ENCODE data around the gene CLEC18B.

Gene CLEC18B

DNA sequence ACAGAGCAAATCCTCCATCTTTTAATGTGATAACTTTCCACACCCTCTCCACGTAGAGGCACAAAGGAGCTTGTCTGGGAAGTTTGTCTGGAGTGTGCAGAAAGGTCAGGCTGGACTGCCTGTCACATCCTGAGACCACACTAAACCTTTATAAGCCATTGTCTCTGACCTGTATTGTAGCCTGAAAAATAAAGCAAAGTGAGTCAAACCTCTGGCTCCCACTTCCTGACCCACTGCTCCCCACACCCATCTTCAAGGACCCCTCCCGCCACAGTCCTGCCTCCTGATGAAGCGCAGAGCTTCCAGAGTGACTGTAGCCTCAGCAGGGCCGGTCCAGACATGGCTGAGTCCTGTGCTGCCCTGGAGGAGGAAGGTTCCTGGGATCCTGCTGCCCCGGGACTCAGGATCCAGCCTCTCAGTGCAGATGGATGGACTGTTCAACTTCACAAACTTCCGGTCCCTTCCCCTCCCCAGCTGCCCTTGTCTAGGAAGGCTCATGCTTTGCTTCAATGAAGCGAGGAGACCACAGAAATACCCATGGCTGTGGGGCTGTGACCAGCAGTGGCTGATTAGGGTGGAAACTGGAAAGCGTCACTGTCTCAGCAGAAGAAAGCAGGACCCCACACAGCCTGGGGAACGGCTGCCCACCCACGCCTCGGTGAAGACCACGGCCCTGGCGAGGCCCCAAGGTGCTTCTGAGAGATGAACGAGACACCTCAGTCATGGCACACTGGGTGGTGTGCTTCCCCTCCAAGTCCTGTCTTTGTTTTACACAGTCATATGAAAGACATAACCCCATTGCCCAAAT, 30.9 kb upstream of the CLEC18B start:
- TF ChIP-seq GATA2 (IDR thresholded peaks at IDR 0.05; ENCODE audit: low read depth, low read length) (no peak), GATA3 (IDR thresholded peaks at IDR 0.05; ENCODE audit: low read depth, low read length) (no peak)

DNA sequence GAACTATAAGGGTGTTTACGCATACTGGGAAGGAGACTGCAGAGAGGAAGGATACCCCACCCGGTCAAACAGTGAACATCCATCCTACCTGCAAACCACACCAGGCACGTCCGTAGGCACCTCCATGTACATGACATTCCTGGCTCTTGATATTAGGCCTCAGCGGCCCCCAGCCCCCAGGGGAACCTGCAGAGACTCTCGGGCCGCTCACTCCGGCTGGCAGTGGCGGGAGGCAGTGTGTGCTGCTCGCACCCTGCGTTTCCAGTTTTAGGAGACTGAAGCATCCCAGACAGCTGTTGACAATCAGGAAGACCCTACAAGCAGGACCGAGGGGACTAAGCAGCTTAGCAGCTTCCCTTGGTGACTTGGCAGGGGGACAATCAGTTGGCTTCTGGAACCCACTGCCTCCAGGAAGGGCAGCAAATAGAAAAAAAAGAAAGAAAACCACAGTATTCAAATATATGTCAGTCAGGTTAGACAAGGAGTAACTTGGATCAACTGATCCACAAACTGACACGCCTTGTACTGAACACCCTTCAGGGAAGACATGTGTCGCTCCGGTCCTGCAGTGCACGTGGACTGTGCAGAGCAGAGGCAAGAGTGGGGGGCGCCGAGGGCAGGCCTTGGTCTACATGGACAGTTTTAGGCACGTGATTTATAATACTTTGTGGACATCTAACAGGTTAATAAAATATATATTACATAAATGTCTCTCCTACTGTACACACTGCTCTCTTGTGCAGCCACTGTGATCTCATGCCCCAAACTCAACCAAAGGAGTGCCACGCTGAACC, 29.9 kb upstream of the CLEC18B start:
- TF ChIP-seq GATA3 (IDR thresholded peaks at IDR 0.05; ENCODE audit: low read depth, low read length) (no peak), GATA2 (IDR thresholded peaks at IDR 0.05; ENCODE audit: low read depth, low read length) (no peak)

DNA sequence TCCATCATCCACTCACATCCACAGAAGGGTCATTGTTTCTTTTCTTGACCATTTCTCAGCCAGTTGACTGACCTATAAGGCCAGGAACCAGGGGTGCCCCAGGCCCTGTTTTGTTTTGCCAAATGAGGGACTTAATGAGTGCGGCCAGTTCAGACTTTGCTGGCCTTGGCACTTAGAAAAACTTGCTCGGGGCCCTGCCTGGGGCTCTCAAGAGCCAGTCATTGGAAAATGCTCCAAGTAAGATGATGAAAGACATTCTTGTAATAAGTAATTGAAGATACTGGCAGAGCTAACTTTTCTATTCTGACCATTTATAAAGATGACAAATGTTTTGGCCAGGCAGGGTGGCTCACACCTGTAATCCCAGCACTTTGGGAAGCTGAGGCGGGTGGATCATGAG, 29.0 kb upstream of the CLEC18B start:
- TF ChIP-seq GATA2 (IDR thresholded peaks at IDR 0.05; ENCODE audit: low read depth, low read length) (no peak), GATA3 (IDR thresholded peaks at IDR 0.05; ENCODE audit: low read depth, low read length) (no peak)

GRCh38 chr16:74449470-74449869, 28.2 kb upstream of the CLEC18B start:
- TF ChIP-seq GATA2 (IDR thresholded peaks at IDR 0.05; ENCODE audit: low read depth, low read length), result no peak

- TF ChIP-seq GATA2 (IDR thresholded peaks at IDR 0.05; ENCODE audit: low read depth, low read length), result no peak
- no peak for TF ChIP-seq GATA3 (IDR thresholded peaks at IDR 0.05; ENCODE audit: low read depth, low read length)
These were observed 27.7 kb upstream of the CLEC18B start for GRCh38 chr16:74448990-74449389.

- no peak for TF ChIP-seq GATA3 (IDR thresholded peaks at IDR 0.05; ENCODE audit: low read depth, low read length)
- TF ChIP-seq GATA2 (IDR thresholded peaks at IDR 0.05; ENCODE audit: low read depth, low read length), result no peak
These were observed 26.3 kb upstream of the CLEC18B start for GRCh38 chr16:74447578-74447977.

- TF ChIP-seq GATA2 (IDR thresholded peaks at IDR 0.05; ENCODE audit: low read depth, low read length) (no peak), GATA3 (IDR thresholded peaks at IDR 0.05; ENCODE audit: low read depth, low read length) (no peak)
These were observed 25.6 kb upstream of the CLEC18B start for GRCh38 chr16:74446866-74447265.

- no peak for TF ChIP-seq GATA3 (IDR thresholded peaks at IDR 0.05; ENCODE audit: low read depth, low read length)
- no peak for TF ChIP-seq GATA2 (IDR thresholded peaks at IDR 0.05; ENCODE audit: low read depth, low read length)
These were observed 18.4 kb upstream of the CLEC18B start for GRCh38 chr16:74439685-74440084.

GRCh38 chr16:74438492-74438979, 17.3 kb upstream of the CLEC18B start:
- no peak for TF ChIP-seq GATA3 (IDR thresholded peaks at IDR 0.05; ENCODE audit: low read depth, low read length)
- TF ChIP-seq GATA2 (IDR thresholded peaks at IDR 0.05; ENCODE audit: low read depth, low read length), result no peak

DNA sequence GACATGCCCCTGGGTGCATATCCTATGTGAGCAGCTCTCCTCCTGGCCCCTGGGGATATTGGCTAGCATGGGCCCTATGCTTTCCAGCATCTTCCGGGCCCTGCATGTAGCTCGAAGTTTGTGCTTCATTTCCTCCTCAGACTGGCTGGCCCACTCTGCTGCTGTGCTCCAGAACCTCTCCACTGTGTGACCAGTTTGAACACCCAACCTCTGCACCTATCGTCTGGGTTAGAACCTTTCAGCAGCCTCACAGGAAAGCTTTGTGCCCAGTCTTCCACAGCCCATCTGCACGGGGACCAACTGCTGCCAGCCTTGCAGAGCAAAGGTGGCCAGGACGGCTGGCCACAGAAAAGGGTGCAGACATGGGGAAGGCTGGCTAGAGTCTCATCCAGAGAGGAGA, 10.2 kb upstream of the CLEC18B start:
- TF ChIP-seq GATA2 (IDR thresholded peaks at IDR 0.05; ENCODE audit: low read depth, low read length) (no peak), GATA3 (IDR thresholded peaks at IDR 0.05; ENCODE audit: low read depth, low read length) (no peak)

- no peak for TF ChIP-seq GATA2 (IDR thresholded peaks at IDR 0.05; ENCODE audit: low read depth, low read length)
- no peak for TF ChIP-seq GATA3 (IDR thresholded peaks at IDR 0.05; ENCODE audit: low read depth, low read length)
These were observed 48.1 kb downstream of the CLEC18B start for GRCh38 chr16:74372953-74373846.

DNA sequence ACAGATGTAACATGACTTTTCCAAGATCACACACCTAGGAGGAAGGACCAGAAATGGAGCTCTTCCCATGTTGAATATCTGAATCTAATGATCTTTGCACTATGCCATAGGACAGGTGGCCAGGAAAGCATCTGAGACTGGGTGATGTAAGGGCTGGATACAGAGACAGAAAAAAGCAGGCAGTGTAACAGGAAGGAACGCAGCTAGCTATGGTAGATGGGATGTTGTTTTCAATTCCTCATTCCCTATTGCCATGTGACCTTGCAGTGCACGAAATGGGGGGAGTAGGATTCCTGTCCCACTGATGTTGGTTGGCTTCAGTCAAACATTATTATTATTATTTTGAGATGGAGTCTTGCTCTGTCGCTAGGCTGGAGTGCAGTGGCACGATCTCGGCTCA, 48.9 kb downstream of the CLEC18B start:
- TF ChIP-seq GATA3 (IDR thresholded peaks at IDR 0.05; ENCODE audit: low read depth, low read length) (no peak), GATA2 (IDR thresholded peaks at IDR 0.05; ENCODE audit: low read depth, low read length) (no peak)
